NCI-H524 treated with DMSO at 0.1 percent for 48 hours (cell line): ENCODE measurements around the gene DCC.

Experiments used
- DNase-seq: peaks from one replicate; lab custom pipeline; 2025; lab: John Stamatoyannopoulos, UW

DCC gene

GRCh38 chr18:52504589-52504988, 164.6 kb downstream of the DCC start:
- DNase-seq: no peak

- no peak for DNase-seq
Measured at GRCh38 chr18:52510139-52510538, 170.1 kb downstream of the DCC start.

- no peak for DNase-seq
Measured at GRCh38 chr18:52518086-52518485, 178.1 kb downstream of the DCC start.

- DNase-seq: no peak
Measured at GRCh38 chr18:52519021-52519420, 179.0 kb downstream of the DCC start.

GRCh38 chr18:52523566-52523965, 183.6 kb downstream of the DCC start:
- DNase-seq: no peak

- no peak for DNase-seq
Measured at GRCh38 chr18:52531836-52532235, 191.8 kb downstream of the DCC start.

GRCh38 chr18:52536039-52536438, 196.0 kb downstream of the DCC start:
- DNase-seq: no peak

- no peak for DNase-seq
Measured at GRCh38 chr18:52537261-52537660, 197.3 kb downstream of the DCC start.

- no peak for DNase-seq
Measured at GRCh38 chr18:52541056-52541455, 201.1 kb downstream of the DCC start.

- no peak for DNase-seq
Measured at GRCh38 chr18:52544086-52544485, 204.1 kb downstream of the DCC start.

- DNase-seq: no peak
Measured at GRCh38 chr18:52546686-52547346, 206.8 kb downstream of the DCC start.

- no peak for DNase-seq
Measured at GRCh38 chr18:52553441-52553840, 213.4 kb downstream of the DCC start.

GRCh38 chr18:52554180-52554579, 214.2 kb downstream of the DCC start:
- no peak for DNase-seq

- no peak for DNase-seq
Measured at GRCh38 chr18:52567360-52567759, 227.4 kb downstream of the DCC start.

GRCh38 chr18:52569492-52569891, 229.5 kb downstream of the DCC start:
- no peak for DNase-seq

- no peak for DNase-seq
Measured at GRCh38 chr18:52570975-52571374, 231.0 kb downstream of the DCC start.

- peak; percentile 26 for DNase-seq
Measured at GRCh38 chr18:52572036-52573000, 232.3 kb downstream of the DCC start.

- DNase-seq: no peak
Measured at GRCh38 chr18:52577795-52578194, 237.8 kb downstream of the DCC start.

- DNase-seq: no peak
Measured at GRCh38 chr18:52582061-52582460, 242.1 kb downstream of the DCC start.

- no peak for DNase-seq
Measured at GRCh38 chr18:52582516-52582915, 242.5 kb downstream of the DCC start.

- DNase-seq: no peak
Measured at GRCh38 chr18:52588931-52589330, 248.9 kb downstream of the DCC start.

- peak; percentile 38 for DNase-seq
Measured at GRCh38 chr18:52596748-52597435, 256.9 kb downstream of the DCC start.

GRCh38 chr18:52598921-52599320, 258.9 kb downstream of the DCC start:
- peak; percentile 82 for DNase-seq
